Measurements from ENCODE around the gene SEC23B. TPM values are rescaled to one million over a fixed set of nuclear protein-coding genes. Genes with fewer than 3 reads are reported as not detected.
A peak's percentile ranks its signal among the peaks of the same experiment; 100 is the strongest.

SEC23B gene
- total and polyA plus RNA-seq, 2 of the 13 experiments (the other 11 are each of a cell fraction or from before 2014, with no cell fraction given) = 114 to 120 TPM

DNA sequence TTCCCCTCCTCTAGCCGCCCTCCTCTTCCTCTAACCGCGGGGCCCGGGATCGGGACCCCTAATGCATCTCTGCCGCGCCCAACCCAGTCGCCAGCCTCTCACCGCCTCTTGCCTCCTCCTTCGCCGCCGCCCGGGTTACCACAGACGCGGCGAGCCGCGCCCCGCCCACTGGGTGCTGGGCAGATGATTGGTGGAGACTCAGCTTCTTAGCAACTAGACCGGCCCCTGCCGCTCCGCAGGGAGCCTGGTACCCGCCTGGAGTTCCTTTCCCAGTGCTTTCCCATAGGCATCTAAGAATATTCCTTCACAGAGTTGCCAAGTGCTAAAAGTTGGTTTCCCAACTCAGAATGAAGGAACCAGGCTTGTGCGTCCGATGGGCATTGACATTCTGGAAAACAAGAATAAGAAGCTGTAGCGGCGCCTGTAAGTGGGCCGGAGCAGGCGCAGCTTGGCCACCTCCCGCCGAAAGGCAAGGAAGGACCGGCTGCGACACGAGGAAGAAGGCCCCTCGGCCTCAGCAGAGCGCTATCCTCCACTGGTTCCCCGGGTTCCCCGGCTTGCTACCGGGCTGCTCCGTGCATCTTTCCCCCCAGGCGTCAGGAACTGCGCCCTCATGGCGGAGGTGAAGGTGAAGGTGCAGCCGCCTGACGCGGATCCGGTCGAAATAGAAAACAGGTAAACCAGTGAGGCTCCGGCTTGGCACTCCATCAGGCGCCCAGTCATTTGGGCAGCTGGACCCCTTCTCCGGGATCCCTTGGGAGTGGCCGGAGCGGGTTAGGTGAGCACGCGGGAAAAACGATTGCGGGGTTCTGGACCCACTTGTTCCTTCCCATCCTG lies 40.6 kb upstream of the SEC23B start, which contains the start of the genes DZANK1 and POLR3F (continued):
- TF ChIP-seq, protein P1, sequence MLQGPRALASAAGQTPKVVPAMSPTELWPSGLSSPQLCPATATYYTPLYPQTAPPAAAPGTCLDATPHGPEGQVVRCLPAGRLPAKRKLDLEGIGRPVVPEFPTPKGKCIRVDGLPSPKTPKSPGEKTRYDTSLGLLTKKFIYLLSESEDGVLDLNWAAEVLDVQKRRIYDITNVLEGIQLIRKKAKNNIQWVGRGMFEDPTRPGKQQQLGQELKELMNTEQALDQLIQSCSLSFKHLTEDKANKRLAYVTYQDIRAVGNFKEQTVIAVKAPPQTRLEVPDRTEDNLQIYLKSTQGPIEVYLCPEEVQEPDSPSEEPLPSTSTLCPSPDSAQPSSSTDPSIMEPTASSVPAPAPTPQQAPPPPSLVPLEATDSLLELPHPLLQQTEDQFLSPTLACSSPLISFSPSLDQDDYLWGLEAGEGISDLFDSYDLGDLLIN (CRISPR knock-in tag; IDR thresholded peaks at IDR 0.05; ENCODE audit: borderline replicate concordance) = peak; percentile 88; the same call in 1 of the 2 replicates
- TF ChIP-seq JDP2 (CRISPR knock-in tag; IDR thresholded peaks at IDR 0.05; ENCODE audit: borderline replicate concordance) = no peak
- TF ChIP-seq HOXA3 (CRISPR knock-in tag; IDR thresholded peaks at IDR 0.05) = peak; percentile 96
- peak; percentile 99 for TF ChIP-seq HDAC2 (CRISPR knock-in tag; IDR thresholded peaks at IDR 0.05)
- peak; percentile 68; the same call in 1 of the 2 replicates for TF ChIP-seq DZIP1 (CRISPR knock-in tag; IDR thresholded peaks at IDR 0.05)
- no peak for TF ChIP-seq ZNF20 (CRISPR knock-in tag; IDR thresholded peaks at IDR 0.05)
- peak; percentile 92; the same call in 2 of the 3 replicates for TF ChIP-seq MXI1 (IDR thresholded peaks at IDR 0.05; ENCODE audit: borderline replicate concordance, low read depth, low read length)
- peak; percentile 95 for TF ChIP-seq CREM (IDR thresholded peaks at IDR 0.05)
- peak; percentile 6; the same call in 1 of the 2 replicates for TF ChIP-seq CREM (CRISPR knock-in tag; IDR thresholded peaks at IDR 0.05)
- 0 out of 2 replicates have a peak, but pooled peaks have one; percentile 11 for TF ChIP-seq ZNF549 (CRISPR knock-in tag; IDR thresholded peaks at IDR 0.05)
- TF ChIP-seq, protein P2, sequence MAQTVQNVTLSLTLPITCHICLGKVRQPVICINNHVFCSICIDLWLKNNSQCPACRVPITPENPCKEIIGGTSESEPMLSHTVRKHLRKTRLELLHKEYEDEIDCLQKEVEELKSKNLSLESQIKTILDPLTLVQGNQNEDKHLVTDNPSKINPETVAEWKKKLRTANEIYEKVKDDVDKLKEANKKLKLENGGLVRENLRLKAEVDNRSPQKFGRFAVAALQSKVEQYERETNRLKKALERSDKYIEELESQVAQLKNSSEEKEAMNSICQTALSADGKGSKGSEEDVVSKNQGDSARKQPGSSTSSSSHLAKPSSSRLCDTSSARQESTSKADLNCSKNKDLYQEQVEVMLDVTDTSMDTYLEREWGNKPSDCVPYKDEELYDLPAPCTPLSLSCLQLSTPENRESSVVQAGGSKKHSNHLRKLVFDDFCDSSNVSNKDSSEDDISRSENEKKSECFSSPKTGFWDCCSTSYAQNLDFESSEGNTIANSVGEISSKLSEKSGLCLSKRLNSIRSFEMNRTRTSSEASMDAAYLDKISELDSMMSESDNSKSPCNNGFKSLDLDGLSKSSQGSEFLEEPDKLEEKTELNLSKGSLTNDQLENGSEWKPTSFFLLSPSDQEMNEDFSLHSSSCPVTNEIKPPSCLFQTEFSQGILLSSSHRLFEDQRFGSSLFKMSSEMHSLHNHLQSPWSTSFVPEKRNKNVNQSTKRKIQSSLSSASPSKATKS (CRISPR knock-in tag; IDR thresholded peaks at IDR 0.05) = no peak
- TF ChIP-seq MTF1 (CRISPR knock-in tag; IDR thresholded peaks at IDR 0.05) = peak; percentile 79; the same call in 1 of the 2 replicates
- TF ChIP-seq, protein P3, sequence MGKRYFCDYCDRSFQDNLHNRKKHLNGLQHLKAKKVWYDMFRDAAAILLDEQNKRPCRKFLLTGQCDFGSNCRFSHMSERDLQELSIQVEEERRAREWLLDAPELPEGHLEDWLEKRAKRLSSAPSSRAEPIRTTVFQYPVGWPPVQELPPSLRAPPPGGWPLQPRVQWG (CRISPR knock-in tag; IDR thresholded peaks at IDR 0.05; ENCODE audit: borderline replicate concordance, low read depth) = no peak
- TF ChIP-seq MYC (CRISPR knock-in tag; IDR thresholded peaks at IDR 0.05; ENCODE audit: borderline replicate concordance) = peak; percentile 91
- TF ChIP-seq NFKBIZ (CRISPR knock-in tag; IDR thresholded peaks at IDR 0.05) = peak; percentile 80
- peak; percentile 86 for TF ChIP-seq ELF3 (CRISPR knock-in tag; IDR thresholded peaks at IDR 0.05)
- TF ChIP-seq MLX (CRISPR knock-in tag; IDR thresholded peaks at IDR 0.05) = no peak; the same call in 1 of the 2 replicates
- no peak for TF ChIP-seq TCF7 (IDR thresholded peaks at IDR 0.05; ENCODE audit: low read depth)
- no peak for TF ChIP-seq NBN (conservative IDR thresholded peaks at IDR 0.05)
- TF ChIP-seq ZNF547 (CRISPR knock-in tag; IDR thresholded peaks at IDR 0.05) = peak; percentile 72; the same call in 1 of the 2 replicates
- no peak for TF ChIP-seq ZNF260 (CRISPR knock-in tag; IDR thresholded peaks at IDR 0.05; ENCODE audit: borderline replicate concordance, low read depth)
- 0 out of 2 replicates have a peak, but pooled peaks have one; percentile 19 for TF ChIP-seq CREB1 (IDR thresholded peaks at IDR 0.05)
- peak; percentile 70 for TF ChIP-seq CREB1 (CRISPR knock-in tag; IDR thresholded peaks at IDR 0.05)
- peak; percentile 86 for TF ChIP-seq TBX2 (CRISPR knock-in tag; IDR thresholded peaks at IDR 0.05; ENCODE audit: borderline replicate concordance)
